ENCODE results near the gene GTF3C2. TPM values are rescaled to one million over a fixed set of nuclear protein-coding genes. Genes with fewer than 3 reads are reported as not detected.
A peak's percentile ranks its signal among the peaks of the same experiment; 100 is the strongest.

The GTF3C2 gene, protein sequence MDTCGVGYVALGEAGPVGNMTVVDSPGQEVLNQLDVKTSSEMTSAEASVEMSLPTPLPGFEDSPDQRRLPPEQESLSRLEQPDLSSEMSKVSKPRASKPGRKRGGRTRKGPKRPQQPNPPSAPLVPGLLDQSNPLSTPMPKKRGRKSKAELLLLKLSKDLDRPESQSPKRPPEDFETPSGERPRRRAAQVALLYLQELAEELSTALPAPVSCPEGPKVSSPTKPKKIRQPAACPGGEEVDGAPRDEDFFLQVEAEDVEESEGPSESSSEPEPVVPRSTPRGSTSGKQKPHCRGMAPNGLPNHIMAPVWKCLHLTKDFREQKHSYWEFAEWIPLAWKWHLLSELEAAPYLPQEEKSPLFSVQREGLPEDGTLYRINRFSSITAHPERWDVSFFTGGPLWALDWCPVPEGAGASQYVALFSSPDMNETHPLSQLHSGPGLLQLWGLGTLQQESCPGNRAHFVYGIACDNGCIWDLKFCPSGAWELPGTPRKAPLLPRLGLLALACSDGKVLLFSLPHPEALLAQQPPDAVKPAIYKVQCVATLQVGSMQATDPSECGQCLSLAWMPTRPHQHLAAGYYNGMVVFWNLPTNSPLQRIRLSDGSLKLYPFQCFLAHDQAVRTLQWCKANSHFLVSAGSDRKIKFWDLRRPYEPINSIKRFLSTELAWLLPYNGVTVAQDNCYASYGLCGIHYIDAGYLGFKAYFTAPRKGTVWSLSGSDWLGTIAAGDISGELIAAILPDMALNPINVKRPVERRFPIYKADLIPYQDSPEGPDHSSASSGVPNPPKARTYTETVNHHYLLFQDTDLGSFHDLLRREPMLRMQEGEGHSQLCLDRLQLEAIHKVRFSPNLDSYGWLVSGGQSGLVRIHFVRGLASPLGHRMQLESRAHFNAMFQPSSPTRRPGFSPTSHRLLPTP
- total RNA-seq, result 10 to 100 TPM; 19.1 to 19.7 TPM

DNA sequence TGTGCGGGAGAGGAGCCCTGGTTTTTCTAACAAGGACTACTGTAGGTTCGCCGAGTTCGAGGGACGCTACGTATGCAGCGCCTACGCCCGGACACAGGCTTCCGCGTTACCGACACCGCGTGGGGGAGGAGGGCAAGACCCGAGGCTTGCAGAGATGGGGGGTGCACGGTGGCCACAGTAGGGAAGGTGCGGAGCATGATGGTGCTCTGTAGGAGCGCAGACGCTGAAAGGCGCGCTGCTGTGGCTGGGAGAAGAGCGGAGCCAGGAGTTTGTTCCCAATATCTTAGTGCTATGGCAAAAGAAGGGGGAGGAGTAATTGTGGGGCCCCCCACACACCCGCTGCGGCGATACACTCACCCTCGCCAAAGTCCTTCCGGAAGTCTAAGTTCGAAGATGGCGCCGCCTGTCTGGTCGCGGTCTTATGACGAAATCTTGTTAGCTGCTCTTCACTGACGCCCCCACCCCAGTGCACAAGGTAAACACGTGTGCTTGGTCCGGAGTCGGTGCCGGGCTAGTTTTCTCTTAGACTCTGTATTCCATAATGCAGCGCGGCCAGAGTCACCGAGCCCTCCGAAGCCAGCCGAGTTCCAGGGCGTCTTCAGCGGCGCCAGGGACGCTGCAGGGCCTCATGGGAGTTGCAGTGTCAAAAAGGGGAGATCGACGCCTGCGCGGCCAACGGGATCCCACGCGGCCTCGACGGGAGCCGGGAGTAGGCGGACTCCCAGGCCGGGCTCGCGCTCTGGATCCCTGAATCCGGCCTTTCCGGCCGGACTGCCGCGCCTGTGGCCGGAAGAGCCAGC, at the start of gene GTF3C2:
GTF3C2 (minus strand) TSS at position 383 of the 800 bp plus-strand sequence. CDS start 13,210 bp downstream, outside the sequence.
- TF ChIP-seq CTCF (IDR thresholded peaks at IDR 0.05), result peak in 1 of 2 donors; percentile 28
- no peaks in the 10 kb centered on the region for H3K36me3 ChIP-seq
- peak within 1 kb of the TSS; percentile 84 to 85 for H3K27ac ChIP-seq
- H3K27me3 ChIP-seq, result no peaks in the 10 kb centered on the region
- H3K9me3 ChIP-seq, result no peaks in the 10 kb centered on the region
- peak within 1 kb of the TSS; percentile 69 to 93 for H3K4me3 ChIP-seq
- peak; percentile 96 for DNase-seq (ENCODE audit: low spot score)
- H3K4me1 ChIP-seq, result peaks cover 0 to 34% of the 10 kb centered on the region in 2 donors

GRCh38 chr2:27400348-27401135, 44.0 kb upstream of the GTF3C2 start:
- no peak for TF ChIP-seq CTCF (IDR thresholded peaks at IDR 0.05)
- Histone ChIP-seq H3K4me1 (no peaks in the 10 kb centered on the region), H3K27me3 (no peaks in the 10 kb centered on the region), H3K27ac (no peak overlapping the region), H3K4me3 (no peak overlapping the region), H3K36me3 (no peaks in the 10 kb centered on the region), H3K9me3 (no peaks in the 10 kb centered on the region)
- no peak for DNase-seq (ENCODE audit: low spot score)

- no peaks in the 10 kb centered on the region for H3K9me3 ChIP-seq
- no peak overlapping the region for H3K27ac ChIP-seq
- TF ChIP-seq CTCF (IDR thresholded peaks at IDR 0.05), result no peak
- no peaks in the 10 kb centered on the region for H3K27me3 ChIP-seq
- no peaks in the 10 kb centered on the region for H3K36me3 ChIP-seq
- H3K4me3 ChIP-seq, result no peak overlapping the region
- no peaks in the 10 kb centered on the region for H3K4me1 ChIP-seq
- DNase-seq (ENCODE audit: low spot score), result no peak
Measured at GRCh38 chr2:27398962-27399361, 42.4 kb upstream of the GTF3C2 start.

GRCh38 chr2:27393225-27393624, 36.7 kb upstream of the GTF3C2 start:
- DNase-seq (ENCODE audit: low spot score), result no peak
- Histone ChIP-seq H3K9me3 (no peaks in the 10 kb centered on the region), H3K36me3 (no peaks in the 10 kb centered on the region), H3K27ac (no peak overlapping the region), H3K27me3 (no peaks in the 10 kb centered on the region), H3K4me3 (no peak overlapping the region), H3K4me1 (no peaks in the 10 kb centered on the region)
- TF ChIP-seq CTCF (IDR thresholded peaks at IDR 0.05), result no peak

Data from right atrium auricular region (tissue), 2 donors.